Activated CD8-positive, alpha-beta memory T cell treated with anti-CD3 and anti-CD28 coated beads for 4 hours (primary cell): Measurements from ENCODE around the gene NAA20.
"Not testable (repeated sequence)": the region's sequence is repeated elsewhere in the genome, so short reads cannot be mapped to it uniquely, and the experiment has no call there.

Experiments
- DNase-seq, 2 donors: peaks; one replicate each; pipeline ENCODE4 v3.0.0-alpha.2; 2020; ENCODE audit warnings: low read depth in 2 of 2

Gene NAA20

DNA sequence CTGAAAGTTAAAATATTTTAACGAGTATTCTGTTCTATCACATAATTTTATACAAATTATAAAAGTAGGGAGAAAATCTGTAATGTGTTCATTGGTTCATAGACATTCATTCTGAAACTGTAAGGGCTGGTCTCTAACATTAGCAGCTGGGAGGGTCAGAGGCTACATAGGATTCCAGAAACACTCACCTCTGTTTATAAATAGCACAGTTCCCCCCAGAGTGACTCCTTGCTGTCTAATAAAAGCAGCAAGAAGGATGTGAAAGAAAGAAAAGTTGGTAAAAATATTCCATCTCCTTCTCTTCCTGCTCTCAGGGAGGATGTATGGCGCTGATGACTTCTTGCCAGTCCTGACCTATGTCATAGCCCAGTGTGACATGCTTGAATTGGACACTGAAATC lies 25.3 kb upstream of the NAA20 start:
- DNase-seq = no peak

DNA sequence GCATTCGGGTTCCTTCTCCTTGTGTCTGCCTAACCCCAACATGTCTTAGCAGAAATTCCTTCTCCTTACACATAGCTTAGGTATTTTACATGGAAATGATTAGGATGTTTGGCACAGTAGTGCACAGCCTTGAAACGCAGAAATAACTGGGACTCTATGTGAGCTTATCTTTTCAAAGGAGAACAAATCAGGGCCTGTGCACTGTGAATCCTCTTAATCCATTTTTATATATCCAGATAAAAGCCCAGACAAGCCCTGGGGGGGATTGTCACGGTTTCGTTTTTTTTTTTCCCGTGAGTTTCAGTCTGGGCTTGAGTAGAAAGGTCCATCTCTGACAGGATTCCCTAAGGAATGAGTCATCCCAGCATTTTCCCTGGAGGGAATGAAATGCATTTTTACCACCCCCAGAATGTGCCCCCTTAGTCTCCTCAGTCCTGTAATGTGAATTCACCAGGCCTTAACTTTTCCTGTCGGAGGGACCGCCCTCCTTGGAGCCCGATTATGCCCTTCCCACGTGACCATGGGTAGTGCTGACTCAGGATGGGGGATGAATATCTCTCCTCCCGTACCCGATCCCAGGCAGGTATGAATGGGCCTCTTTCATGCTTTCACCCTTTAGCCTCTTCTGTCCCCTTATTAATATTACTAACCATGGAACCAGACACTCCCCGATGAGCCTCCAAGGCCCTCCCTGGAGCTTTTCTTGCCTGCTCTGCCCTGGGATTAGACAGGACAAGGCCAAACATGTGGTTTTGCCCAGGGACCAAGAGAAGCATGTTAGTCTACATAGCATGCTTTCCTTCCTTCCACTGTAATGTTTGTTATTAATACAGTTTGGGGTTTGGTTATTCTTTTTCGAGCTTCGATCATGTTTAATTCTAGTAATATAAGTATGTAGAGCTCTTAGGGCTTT lies 23.9 kb upstream of the NAA20 start:
- DNase-seq = no peak

DNA sequence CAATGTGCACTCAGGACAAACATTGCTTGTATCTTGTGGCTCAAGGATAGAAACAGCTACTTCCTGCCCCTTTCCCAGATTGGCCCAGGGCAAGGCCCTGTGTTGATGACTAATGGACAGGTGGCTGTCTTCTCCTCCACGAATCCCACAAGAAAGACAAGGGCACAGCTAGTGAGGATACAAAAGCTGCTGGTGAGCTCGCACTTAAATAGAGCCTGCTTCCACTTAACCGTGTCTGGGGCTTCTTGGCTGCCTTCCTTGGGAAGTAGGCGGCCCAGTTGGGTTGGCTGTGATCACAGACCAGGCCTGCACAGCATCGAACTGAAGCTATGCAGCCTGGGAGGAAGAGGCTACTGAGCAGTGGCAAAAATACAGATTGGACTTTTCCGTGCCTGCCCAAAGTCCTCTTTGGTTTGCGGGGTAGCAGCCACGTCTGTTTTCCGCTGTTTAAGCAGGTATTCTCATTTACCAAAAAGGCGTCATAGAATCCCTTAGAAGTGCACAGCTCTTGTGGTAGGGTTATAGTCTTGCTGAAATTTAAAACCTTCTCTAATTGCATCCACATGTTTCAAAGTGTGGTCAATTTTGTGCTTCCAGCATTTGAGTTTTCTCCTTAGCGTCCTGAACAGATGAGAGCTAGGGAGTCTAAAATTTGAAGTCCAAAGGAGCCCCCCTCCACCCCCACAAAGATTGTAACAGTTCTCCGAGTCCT lies 23.0 kb upstream of the NAA20 start:
- no peak for DNase-seq

DNA sequence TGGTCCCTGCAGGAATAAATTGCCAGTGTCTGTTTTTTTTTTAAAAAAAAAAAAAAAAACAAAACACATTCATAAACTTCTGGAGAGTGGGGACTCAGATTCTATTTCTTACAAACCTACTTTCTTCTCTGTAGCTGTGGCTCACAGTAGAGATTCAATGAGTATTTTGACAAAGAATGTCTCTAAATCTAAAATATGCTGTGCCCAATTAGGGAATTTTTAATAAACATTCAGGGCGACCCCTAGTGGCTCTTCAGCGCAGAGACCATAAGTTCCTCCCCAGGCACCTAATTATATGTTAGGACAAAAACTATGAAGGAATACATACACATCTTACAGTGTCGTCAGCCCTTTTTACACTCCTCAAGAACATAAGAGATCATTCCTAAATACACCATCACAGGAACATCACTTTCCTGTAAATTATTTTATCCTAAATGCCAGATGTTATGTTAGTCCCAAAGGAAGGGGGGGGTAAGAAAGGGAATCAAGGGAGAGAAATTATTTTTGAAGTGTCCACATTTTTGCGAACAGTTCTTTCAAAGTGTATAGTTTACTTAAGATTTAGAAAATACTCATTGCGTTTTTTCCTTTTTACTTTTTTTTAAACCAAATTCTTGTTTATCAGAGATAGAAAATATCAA lies 21.8 kb upstream of the NAA20 start:
- DNase-seq = no peak

DNA sequence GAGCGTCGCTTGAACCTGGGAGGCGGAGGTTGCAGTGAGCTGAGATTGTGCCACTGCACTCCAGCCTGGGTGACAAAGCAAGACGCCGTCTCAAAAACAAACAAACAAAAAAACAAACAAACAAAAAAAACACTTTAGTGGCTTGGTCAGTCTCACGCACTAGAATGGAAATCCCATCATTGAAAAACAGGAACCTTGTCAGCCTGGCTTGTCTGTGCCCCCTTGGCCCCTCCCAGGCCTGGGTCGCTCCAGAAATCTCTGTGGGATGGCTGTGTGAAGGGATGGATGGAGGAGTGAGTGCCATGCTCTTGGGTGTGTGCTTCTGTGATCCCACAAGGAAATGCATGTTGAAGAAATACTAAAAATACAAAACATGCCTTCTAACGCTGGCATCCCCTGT lies 20.9 kb upstream of the NAA20 start:
- DNase-seq = no peak

DNA sequence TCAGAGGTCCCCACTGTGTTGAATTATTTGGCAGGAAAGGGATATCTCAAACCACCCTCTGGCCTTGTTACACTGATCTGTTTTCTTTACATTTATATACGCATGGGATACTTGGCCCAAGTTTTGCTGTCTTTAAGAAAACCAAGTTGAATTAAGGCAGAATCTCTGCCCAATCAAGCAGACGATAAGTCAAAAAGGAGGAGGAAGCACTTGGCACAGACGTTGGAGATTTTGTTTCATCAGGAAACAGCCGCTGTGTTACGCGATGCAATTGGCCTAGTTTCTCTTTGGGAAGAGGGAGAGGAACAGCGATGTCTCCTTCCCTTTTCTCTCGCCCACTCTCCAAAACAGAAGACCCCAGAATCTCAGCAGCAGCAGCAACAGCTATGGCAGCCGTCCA lies 20.2 kb upstream of the NAA20 start:
- no peak for DNase-seq

DNA sequence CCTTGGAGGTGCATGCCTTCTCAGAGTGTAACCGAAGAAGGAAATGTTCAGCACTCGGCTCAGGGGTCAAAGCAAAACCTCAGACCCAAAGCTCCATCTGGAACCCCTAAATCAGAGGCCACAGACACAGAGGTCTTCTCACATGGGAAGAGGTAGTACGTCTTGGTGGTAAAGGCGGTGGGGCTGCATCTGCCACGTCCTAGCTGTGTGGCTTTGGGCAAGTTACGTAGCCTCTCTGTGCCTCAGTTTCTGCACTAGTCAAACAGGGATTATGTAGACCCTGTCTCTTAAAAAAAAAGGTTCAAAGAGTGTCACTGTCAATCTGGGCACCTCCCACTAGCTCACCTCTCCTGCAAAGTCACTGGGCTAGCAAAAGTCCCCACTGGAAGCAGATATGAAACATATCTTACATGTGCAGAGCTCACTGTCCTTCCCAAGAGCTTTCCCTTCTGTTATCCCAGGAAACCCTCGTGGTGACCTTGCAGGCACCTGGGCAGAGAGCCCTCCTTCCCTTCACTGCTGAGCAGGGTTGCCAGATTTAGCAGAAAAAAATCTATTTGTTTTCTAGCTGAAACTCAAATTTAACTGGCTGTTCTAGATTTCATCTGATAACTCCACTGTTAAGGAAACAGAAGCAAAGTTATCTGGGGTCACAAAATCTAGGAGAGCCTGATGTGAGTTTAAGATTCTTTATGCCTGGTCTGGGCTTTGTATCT lies 18.0 kb upstream of the NAA20 start:
- no peak for DNase-seq

DNA sequence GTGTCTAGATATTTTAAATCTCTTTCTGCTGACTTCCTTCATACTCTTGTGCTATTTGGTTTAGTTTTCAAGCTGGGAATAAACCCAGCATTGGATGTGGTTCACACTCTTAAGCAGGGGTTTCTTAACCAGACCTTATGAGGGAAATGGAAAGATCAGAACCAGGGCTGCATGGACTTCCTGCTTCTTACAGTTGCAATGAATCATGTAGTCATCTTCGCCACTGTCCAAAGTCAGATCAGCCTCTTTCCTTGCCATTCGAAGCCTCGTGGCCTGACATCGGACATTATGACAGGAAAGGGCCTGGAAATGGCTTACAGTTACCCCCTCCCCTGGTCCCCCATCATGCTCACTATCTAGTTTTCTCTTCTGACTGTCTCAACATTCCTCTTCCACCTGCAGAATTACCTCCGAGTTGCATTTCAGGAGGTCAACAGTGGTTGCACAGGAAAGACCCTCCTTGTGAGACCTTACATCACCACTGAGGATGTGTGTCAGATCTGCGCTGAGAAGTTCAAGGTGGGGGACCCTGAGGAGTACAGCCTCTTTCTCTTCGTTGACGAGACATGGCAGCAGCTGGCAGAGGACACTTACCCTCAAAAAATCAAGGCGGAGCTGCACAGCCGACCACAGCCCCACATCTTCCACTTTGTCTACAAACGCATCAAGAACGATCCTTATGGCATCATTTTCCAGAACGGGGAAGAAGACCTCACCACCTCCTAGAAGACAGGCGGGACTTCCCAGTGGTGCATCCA lies 16.8 kb upstream of the NAA20 start:
- no peak for DNase-seq

DNA sequence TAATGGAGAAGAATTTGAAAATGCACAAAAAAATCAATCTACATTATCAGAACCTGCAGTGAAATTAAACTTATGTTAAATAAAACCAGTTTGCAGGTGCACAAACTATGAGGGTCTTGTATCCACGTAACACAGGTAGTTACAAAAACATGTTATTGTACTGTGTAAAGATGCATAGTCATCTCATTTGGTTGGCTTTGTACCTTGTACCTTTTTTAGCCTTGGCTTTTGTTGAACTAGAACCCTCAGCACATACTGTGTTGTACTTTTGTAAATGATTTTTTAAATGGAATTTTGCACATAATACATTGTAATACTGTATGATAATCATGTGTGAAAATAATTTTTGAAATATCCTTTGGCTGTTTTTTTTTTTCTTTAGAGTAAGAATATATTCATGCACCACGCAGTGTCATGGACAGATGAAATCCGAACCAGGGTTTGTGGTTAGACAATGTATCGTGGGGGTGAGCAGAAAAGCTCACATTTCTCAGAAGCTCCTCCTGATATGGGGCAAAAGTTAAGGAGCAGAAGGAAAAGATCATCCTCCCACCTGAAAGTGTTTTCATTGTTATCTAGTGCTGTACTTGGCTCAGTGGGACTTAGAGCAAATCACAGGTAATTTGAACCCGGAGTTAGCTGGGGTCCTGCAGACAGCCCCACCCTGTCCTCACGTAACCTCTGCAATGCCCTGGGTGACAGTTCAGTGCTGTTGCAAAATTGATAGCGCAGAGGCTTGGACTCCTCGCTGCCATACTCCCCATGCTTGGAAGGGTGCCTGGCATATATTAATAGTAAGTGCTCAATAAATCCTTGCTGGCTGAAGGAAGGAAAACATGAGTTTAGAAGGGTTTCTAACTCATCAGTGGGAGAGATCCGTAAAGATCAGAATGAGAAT lies 14.8 kb upstream of the NAA20 start:
- no peak for DNase-seq

DNA sequence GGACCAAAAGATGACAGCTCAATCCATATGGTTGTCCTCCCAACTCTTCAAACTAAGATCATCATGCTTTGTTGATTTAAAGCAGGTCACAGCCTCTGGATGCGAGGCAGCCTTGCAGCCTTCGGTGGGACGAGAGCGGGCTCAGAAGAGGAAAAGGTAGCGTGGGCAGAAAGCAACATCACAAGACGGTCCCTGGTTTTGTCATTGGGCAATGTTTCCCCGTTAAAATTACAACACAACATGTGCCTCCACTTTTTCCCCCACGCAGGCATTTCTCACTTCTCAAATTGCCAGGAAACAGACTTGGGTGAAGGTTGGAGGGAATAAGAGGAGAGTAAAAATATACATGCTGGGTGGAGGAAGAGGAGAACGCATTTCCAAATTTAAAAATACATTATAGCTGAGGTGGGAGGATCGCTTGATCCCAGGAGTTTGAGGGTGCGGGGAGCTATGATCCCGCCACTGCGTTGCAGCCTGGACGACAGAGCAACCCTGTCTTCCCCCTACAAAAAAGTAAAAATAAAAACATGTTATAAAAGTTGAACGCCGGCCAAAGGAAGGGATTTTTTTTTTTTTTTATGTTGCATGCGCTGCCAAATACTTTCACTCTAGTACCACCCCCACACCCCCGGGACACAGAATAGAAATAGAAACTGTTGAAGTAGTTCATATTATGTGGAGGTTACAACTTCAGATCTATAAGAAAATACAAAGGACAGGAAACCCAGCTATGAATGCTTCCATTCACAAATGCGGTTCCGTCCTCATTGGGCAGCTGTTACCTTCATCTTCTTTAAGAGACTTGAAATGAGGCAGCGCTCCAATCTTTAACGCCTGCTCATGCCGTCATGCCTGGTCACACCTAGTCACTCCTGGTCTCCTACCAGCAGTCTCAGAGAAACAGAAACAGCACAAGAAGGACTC lies 13.9 kb upstream of the NAA20 start:
- DNase-seq = no peak

DNA sequence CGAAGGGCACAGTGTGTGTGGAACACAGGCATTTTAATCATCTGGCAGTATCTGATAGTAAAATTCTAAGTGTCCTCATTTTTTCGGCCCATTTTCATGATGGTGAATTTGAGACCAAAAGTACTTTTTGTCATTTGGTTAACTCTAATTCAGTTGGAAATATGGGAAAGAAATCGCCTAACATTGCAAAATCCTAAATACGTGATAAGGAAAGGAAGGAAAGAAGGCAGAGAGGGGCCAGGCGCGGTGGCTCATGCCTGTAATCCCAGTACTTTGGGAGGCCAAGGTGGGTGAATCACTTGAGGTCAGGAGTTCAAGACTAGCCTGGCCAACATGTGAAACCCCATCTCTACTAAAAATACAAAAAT lies 13.2 kb upstream of the NAA20 start:
- not testable (repeated sequence) for DNase-seq

DNA sequence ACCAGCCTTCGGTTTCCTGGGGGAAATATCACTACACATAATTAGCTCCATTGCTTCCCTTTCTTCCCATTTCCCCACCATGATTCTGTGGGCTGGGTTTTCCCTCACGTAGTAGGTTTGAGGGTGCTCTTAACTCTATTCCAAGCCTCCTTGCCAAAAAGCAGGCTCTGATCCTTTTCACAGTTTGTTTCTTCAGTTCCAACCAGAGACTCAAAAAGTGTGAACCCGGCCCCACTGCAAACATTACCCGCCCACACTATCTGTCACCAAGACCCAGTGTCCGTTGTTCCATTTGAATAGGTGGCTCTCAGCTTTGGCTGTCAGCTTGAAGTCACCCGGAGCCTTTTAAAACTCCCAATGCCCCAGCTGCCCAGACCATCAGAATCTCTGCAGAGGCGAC lies 11.8 kb upstream of the NAA20 start:
- DNase-seq = no peak

DNA sequence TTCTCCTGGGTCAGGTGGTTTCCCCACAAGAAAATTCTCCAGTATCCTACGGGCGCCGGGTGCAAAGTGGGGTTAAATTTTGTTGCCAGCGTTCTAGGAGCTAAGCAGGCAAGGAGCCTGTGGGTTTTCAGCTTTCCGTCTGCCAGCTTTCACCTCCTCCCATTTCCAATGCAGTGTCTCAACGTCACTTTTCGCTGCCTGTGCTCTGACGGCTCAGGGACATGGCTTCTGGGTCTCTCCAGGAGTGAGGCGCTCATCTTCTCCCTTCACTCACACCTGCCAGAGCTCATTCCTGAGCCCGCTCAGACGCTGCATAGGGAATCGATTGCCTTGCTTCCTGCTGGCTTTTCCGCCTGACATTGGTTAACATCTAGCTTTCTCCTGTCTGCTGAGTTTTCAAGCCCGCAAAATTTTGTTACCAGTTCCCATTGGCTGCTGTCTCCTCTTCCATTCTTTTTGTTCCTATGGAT lies 7.3 kb upstream of the NAA20 start:
- DNase-seq = no peak

DNA sequence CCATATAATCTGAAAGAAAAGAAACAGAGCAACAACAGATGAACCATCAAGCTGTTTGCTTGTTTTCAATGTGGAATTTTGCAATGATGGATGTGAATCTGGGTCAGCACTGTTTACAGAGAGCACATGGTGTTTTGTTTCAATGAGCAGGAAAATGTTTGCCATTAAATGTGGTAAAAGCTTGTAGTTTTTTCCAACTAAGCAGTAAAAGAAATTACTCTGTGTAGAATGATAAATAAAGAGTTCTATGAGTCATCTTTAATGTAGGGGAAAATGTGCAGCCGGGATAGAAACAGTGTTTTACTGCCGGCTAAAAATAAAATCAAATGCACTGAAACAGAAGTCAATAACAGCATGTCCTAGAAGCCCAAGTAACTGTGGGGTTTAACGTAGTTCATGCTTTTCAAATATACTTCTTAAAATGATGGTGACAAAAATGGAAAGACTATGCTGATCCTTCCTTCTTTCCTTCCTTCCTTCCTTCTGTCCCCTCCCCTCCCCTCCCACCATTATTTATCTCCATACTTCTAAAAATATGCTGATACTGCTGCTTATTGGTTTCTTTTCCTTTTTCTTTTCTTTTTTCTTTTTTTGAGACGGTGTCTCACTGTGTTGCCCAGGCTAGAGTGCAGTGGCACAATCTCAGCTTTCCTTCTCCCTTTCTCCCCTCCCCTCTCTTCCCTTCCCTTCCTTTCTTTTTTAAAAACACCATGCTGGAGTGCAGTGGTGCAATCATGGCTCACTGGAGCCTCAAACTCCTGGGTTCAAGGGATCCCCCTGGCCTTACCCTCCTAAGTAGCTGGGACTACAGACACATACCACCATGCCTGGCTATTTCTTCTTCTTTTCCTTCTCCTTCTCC lies 6.3 kb upstream of the NAA20 start:
- DNase-seq = no peak

DNA sequence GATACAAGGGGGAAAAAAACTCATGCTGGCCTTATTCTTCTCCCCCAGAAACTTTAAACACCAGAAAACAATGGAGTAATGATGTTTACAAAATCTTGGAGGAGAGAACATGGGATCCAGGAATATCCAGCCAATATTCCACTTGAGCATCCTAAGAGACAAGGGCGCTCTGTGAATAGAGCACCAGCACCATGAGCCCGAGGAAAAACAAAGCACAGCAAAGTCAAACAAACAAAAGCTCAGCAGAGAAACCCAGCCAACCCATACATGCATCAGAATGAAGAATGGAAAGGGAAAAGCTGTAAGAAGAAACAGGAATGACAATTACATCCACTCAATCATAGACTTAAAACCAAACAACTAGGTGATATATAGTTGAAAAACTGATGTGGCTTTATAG lies 4.6 kb upstream of the NAA20 start:
- DNase-seq = no peak

DNA sequence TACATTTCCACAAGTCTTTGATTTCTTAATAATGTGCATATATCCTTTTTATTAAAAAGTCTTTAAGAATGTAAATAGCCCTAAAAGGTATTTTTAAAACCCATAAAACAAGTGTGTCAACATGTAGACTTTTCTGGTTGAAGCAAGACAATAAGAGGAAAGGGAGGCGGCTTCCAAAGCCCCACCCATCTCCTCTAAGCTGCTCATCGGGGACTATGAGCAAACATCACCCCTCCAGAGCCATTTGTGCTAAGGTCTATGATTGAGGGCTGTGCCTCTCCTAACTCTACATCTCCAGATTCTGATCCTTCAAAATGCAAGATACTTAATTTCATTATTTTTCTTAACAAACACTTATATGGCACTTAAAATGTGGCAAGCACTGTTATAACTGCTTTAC lies 2.5 kb upstream of the NAA20 start:
- DNase-seq = no peak

DNA sequence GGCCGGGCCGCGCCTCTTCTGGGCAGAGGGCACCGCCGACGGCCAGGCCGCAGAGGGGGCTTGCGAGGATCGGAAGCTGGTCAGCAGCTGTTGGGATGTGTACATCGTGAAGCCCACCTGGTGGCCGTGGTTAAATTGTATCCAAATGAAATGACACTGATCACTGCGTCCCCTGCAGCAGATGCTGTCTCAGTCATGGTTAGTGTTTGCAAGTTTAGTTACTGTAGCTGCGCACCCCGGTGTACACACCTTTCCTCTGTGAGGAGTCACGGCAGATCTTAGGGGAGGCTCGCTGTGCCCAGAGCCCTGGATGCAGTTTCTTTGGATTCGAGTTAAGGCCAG lies 653 bp downstream of the NAA20 start:
- no peak for DNase-seq

DNA sequence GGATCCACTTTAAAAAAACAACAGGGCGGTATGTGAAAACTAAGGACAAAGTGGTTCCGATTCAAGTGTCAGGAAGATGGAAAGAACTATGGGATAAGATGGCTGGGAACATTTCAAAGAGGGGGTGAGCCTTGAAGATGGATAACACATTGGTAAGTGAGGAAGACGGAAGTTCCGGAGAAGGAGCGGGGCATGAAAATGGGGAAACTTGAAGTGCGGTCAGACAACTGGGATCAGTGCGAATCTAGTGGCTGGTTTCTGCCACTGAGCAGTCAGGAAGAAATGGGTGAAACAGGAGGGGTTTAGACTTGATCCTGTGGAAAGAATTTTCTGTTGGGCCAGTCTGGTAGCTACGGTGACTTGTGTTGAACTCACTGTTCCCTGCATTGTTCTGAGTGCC lies 1.2 kb downstream of the NAA20 start:
- no peak for DNase-seq
